Omental fat pad (tissue), 4 donors: ENCODE measurements around the gene DMRTB1. TPM values are rescaled to one million over a fixed set of nuclear protein-coding genes. Genes with fewer than 3 reads are reported as not detected.

Experiments
- ATAC-seq: fragments of 150-250 bp; one replicate; pipeline ENCODE4 v1.9.1; 2016; ENCODE audit warnings: mild to moderate bottlenecking, moderate library complexity; ENCODE audit not compliant: low FRiP score
- DNase-seq: peaks from one replicate; pipeline ENCODE4 v3.0.0-alpha.2; 2019; ENCODE audit warnings: low spot score
- total RNA-seq, 4 donors: library from RNA; depleted of rRNA; stranded (reverse); fragments of >200 nt; gene quantifications; one replicate each; pipeline ENCODE4 v1.1.0, GENCODE V29; 2016
- TF ChIP-seq, protein P1 (sequence below), 3 donors: fragments of 450-650 bp; IDR thresholded peaks; one replicate each; pipeline ENCODE4 v1.5.1; 2016 to 2017; ENCODE audit warnings: antibody characterized with exemption in 3 of 3, mild to moderate bottlenecking in 3 of 3, moderate library complexity in 2 of 3

DMRTB1 gene
- total RNA-seq, 4 donors from 2014 or later: not detected

DNA sequence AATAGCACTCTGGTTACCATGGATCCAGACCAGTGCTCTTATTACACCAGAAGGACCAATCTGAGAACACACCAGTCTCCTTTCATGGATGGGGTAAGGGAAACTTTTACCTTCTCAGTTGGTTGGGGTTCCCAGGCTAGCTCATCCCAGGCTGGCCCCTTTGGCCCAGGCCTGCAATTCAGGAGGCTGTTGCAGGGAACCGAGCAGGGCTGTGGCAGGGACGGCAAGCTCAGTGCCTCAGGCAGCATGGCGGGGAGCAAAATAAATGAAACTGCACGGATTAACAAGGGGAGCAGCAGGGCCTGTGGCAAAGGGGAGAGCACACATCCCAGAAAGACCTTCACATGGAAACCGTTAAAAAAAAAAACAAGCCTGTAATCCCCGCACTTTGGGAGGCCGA is 57.0 kb downstream of the DMRTB1 start:
- TF ChIP-seq, protein P1, sequence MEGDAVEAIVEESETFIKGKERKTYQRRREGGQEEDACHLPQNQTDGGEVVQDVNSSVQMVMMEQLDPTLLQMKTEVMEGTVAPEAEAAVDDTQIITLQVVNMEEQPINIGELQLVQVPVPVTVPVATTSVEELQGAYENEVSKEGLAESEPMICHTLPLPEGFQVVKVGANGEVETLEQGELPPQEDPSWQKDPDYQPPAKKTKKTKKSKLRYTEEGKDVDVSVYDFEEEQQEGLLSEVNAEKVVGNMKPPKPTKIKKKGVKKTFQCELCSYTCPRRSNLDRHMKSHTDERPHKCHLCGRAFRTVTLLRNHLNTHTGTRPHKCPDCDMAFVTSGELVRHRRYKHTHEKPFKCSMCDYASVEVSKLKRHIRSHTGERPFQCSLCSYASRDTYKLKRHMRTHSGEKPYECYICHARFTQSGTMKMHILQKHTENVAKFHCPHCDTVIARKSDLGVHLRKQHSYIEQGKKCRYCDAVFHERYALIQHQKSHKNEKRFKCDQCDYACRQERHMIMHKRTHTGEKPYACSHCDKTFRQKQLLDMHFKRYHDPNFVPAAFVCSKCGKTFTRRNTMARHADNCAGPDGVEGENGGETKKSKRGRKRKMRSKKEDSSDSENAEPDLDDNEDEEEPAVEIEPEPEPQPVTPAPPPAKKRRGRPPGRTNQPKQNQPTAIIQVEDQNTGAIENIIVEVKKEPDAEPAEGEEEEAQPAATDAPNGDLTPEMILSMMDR (IDR thresholded peaks at IDR 0.05): no peak
- ATAC-seq (no peak), DNase-seq (no peak)

Other genes starting within 250 kb of the DMRTB1 start
- gene CZIB, start 238.8 kb upstream of the DMRTB1 start, total RNA-seq: 10 to 100 TPM; 43.1 to 74.4 (median 62.3) TPM
- 10 to 100 TPM; 20.3 to 46.7 (median 26.8) TPM for gene MAGOH, start 220.9 kb upstream of the DMRTB1 start, total RNA-seq
- gene LRP8, start 131.3 kb upstream of the DMRTB1 start, total RNA-seq: 10 to 100 TPM in 1 of 4 donors, 1 to 10 TPM in 3; 1.6 to 22.0 (median 7.4) TPM